Activated CD8-positive, alpha-beta T cell treated with anti-CD3 and anti-CD28 coated beads for 36 hours (primary cell): ENCODE results near the gene ADH4. TPM values are rescaled to one million over a fixed set of nuclear protein-coding genes. Genes with fewer than 3 reads are reported as not detected.
"Not testable (repeated sequence)": the region's sequence is repeated elsewhere in the genome, so short reads cannot be mapped to it uniquely, and the experiment has no call there.

ENCODE experiments used
- ATAC-seq: fragments of 200-7000 bp; cut with Tn5 transposase; one replicate; pipeline ENCODE4 v1.10.0; 2021; ENCODE audit warnings: mild to moderate bottlenecking, moderate library complexity
- CTCF ChIA-PET: fragments of 350-600 bp; sonication (Branson Sonifier 250); formaldehyde crosslinking; loops from one replicate; lab custom pipeline; 2021; ENCODE audit warnings: antibody characterized with exemption; lab: Charles Lee
- POLR2A ChIA-PET: fragments of 350-600 bp; sonication (Branson Sonifier 250); formaldehyde crosslinking; loops from one replicate; lab custom pipeline; 2021; ENCODE audit warnings: antibody characterized with exemption; lab: Charles Lee
- DNase-seq: peaks from one replicate; pipeline ENCODE4 v3.0.0-alpha.2; 2020
- H3K27ac Mint-ChIP-seq: one replicate; pipeline ENCODE4 v1.8.0; 2021; ENCODE audit warnings: mild to moderate bottlenecking, mixed read lengths
- H3K27me3 Mint-ChIP-seq: one replicate; pipeline ENCODE4 v1.8.0; 2021; ENCODE audit warnings: mixed read lengths
- H3K36me3 Mint-ChIP-seq: one replicate; pipeline ENCODE4 v1.8.0; 2021; ENCODE audit warnings: low read depth, mixed read lengths
- H3K4me1 Mint-ChIP-seq: one replicate; pipeline ENCODE4 v1.8.0; 2021; ENCODE audit warnings: low read depth, mixed read lengths
- H3K4me3 Mint-ChIP-seq: one replicate; pipeline ENCODE4 v1.8.0; 2021; ENCODE audit warnings: mild to moderate bottlenecking, moderate library complexity, mixed read lengths
- H3K9me3 Mint-ChIP-seq: one replicate; pipeline ENCODE4 v1.8.0; 2021; ENCODE audit warnings: mixed read lengths
- intact Hi-C: fragments of 100-400 bp; cut with micrococcal nuclease; formaldehyde crosslinking; loops from one replicate; pipeline ENCODE4 v1.10.0; 2022
- total RNA-seq, 2 experiments: library from RNA; stranded (reverse); gene quantifications; one replicate each; pipeline ENCODE4 v1.2.3, GENCODE V29; 2021
- TF ChIP-seq, protein P1 (sequence below): fragments of 200-600 bp; IDR thresholded peaks from one replicate; pipeline ENCODE4 v1.8.0; 2022; ENCODE audit warnings: antibody characterized with exemption, mild to moderate bottlenecking

Gene ADH4
- total RNA-seq, 2 experiments from 2014 or later = not detected

DNA sequence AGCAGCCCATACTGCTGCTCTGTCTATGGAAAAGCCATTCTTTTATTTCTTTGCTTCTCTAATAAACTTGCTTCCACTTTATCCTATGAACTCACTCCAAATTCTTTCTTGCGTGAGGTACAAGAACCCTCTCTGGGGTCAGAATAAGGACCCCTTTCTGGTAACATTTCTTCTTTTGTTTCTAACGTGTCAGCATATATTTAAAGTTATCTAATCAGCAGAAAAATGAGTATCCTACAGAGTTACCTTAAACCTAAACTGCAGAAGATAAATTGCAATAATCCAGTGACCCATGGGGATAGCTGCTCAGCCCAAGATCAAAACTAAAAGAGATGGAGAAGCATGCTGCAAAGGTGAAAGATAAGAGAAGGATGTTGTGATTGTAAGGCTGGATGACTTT is 59.5 kb downstream of the ADH4 start:
- intact Hi-C loops = no loop called here
- peak overlapping the region; percentile 13 for H3K27ac Mint-ChIP-seq
- DNase-seq = no peak
- TF ChIP-seq, protein P1, sequence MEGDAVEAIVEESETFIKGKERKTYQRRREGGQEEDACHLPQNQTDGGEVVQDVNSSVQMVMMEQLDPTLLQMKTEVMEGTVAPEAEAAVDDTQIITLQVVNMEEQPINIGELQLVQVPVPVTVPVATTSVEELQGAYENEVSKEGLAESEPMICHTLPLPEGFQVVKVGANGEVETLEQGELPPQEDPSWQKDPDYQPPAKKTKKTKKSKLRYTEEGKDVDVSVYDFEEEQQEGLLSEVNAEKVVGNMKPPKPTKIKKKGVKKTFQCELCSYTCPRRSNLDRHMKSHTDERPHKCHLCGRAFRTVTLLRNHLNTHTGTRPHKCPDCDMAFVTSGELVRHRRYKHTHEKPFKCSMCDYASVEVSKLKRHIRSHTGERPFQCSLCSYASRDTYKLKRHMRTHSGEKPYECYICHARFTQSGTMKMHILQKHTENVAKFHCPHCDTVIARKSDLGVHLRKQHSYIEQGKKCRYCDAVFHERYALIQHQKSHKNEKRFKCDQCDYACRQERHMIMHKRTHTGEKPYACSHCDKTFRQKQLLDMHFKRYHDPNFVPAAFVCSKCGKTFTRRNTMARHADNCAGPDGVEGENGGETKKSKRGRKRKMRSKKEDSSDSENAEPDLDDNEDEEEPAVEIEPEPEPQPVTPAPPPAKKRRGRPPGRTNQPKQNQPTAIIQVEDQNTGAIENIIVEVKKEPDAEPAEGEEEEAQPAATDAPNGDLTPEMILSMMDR = no peak
- POLR2A ChIA-PET = no interaction called here
- peaks cover 26% of the 10 kb centered on the region for H3K36me3 Mint-ChIP-seq
- H3K4me1 Mint-ChIP-seq = peaks cover 13% of the 10 kb centered on the region
- H3K27me3 Mint-ChIP-seq = no peaks in the 10 kb centered on the region
- ATAC-seq = no peak
- no peaks in the 10 kb centered on the region for H3K9me3 Mint-ChIP-seq
- CTCF ChIA-PET = interaction anchor here (2.5 kb wide), 1 partner anchor 90 kb away, joined by 7 read pairs; the partner anchor contains the start of gene METAP1
- no peak overlapping the region for H3K4me3 Mint-ChIP-seq

DNA sequence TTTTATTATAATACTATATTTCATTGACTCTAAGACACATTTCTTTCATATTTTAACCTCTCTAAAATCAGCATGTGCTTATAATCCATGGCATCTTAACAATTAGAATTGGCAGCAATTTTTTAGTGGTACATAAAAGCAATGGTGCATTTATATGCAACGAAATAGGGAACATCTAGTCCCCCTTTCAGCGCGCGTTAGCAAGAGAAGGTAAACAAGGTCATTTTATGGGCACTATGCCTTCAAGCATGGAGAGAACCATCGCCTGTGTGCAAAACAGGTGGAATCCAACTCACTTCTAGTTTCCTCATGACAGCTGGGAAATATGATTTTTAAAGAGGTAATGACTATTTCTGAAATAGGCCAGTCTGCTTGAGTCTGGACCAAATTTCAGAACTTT is 61.9 kb downstream of the ADH4 start:
- ATAC-seq (no peak), DNase-seq (no peak)
- CTCF ChIA-PET = interaction anchor here (1.4 kb wide), 1 partner anchor 26 kb away, joined by 5 read pairs; no protein-coding TSS in a partner anchor
- Mint-ChIP-seq H3K4me1 (peaks cover 6% of the 10 kb centered on the region), H3K27ac (no peak overlapping the region), H3K36me3 (peaks cover 33% of the 10 kb centered on the region), H3K9me3 (no peaks in the 10 kb centered on the region), H3K4me3 (no peak overlapping the region), H3K27me3 (no peaks in the 10 kb centered on the region)
- POLR2A ChIA-PET = no interaction called here
- intact Hi-C loops = no loop called here
- TF ChIP-seq, protein P1 = no peak

DNA sequence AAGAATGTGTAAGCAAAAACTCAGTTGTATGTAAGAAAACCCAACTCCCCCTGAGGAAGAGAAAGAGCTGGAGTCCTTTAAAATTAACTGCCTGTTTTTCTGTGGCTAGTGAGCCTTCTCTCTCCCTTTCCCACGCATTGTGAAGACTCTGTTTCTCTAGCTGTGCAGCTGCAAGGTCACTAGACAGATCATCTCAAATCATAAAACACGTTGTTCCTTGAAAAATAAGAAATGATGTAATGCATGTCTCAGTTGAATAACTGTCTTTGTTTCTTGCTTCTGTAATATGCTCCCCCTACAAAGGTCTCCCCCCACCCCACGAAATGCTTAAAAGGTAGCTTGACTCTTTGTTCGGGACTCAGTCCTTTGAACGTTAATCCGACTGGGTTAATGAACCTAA is 63.2 kb downstream of the ADH4 start:
- H3K27me3 Mint-ChIP-seq, H3K4me1 Mint-ChIP-seq, intact Hi-C loops, DNase-seq, ATAC-seq, H3K4me3 Mint-ChIP-seq, POLR2A ChIA-PET, H3K9me3 Mint-ChIP-seq: not testable (repeated sequence)
- CTCF ChIA-PET = interaction anchor here (0.6 kb wide), 1 partner anchor 20 kb away, joined by 3 read pairs; no protein-coding TSS in a partner anchor
- Mint-ChIP-seq H3K27ac (peak overlapping the region; percentile 26), H3K36me3 (peaks cover 33% of the 10 kb centered on the region)

DNA sequence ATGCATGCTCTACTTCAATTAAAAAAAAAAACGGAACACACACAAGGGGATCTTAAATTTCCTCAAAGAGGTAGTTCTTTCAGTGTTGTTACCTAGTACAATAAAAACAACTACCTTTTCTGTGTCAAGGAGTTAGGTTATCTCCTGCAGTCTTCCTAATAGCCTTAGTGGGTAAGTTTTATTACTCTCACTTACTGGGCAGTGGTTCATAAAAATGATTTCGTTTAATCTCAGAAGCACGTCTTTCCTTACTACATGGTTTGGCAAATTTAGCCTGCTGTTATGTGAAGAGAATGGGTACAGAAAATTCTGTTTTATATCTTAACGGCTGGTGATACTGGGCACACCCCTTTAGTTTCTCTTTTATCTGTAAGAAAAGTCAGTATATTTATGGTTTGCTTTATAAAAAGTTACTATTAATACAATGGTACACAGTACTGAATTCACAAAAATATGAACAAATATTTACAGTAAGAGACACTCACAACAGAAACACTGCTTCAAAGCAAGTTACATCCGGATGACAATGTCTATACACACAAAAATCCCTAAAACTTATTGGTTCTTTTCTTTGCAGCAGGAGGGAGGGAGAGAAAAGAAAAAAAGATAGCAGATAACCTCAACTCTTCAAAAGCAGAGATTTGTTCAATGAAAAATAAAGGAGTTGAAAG is 64.3 kb downstream of the ADH4 start:
- ATAC-seq (no peak), DNase-seq (no peak)
- Mint-ChIP-seq H3K4me3 (no peak overlapping the region), H3K4me1 (peaks cover 3% of the 10 kb centered on the region), H3K27me3 (no peaks in the 10 kb centered on the region), H3K36me3 (peaks cover 37% of the 10 kb centered on the region), H3K27ac (no peak overlapping the region), H3K9me3 (no peaks in the 10 kb centered on the region)
- CTCF ChIA-PET = no interaction called here
- TF ChIP-seq, protein P1 = no peak
- POLR2A ChIA-PET = interaction anchor here (0.6 to 2.4 kb wide), 3 partner anchors 9 to 23 kb away, joined by 4 to 11 read pairs (median 6); partner anchors contain the start of gene ADH5
- intact Hi-C loops = no loop called here

DNA sequence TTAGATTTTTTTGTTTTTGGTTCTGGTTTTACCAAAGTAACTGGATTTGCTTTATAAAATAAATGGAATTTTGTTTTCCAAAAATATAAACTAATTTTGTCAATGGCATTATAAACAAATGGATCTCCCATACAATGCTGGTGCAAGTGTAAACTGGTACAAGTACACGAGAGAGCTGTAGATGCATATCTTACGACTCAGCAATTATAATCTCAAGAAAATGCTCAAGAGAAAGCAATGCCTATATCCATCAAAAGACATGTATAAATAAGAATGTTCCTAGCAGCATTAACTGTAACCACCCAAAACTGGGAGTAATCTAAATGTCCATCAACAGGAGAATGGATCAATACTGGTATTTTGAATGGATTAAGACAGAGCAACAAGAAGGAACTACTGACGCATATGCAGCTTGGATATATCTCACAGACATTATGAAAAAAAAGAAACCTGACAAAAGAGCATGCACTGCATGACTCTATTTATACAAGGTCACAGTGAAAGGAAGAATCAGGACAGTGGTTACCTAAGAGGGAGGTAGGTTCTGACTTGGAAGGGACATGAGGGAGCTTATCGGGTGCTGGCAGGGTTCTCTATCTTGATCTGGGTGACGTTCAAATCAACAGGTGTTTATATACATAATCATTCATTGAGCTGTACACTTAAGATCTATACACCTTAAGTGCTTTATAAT is 65.0 kb downstream of the ADH4 start:
- TF ChIP-seq, protein P1 = no peak
- intact Hi-C loops = no loop called here
- ATAC-seq (no peak), DNase-seq (no peak)
- peak overlapping the region; percentile 4 for H3K27ac Mint-ChIP-seq
- no peaks in the 10 kb centered on the region for H3K27me3 Mint-ChIP-seq
- POLR2A ChIA-PET = interaction anchor here (0.6 to 2.4 kb wide), 5 partner anchors 9 to 150 kb away, joined by 3 to 11 read pairs (median 4); partner anchors contain the start of genes ADH5 and EIF4E
- no peaks in the 10 kb centered on the region for H3K9me3 Mint-ChIP-seq
- H3K36me3 Mint-ChIP-seq = peaks cover 39% of the 10 kb centered on the region
- H3K4me1 Mint-ChIP-seq = peaks cover 3% of the 10 kb centered on the region
- H3K4me3 Mint-ChIP-seq = no peak overlapping the region
- CTCF ChIA-PET = interaction anchor here (1.6 kb wide), 1 partner anchor 84 kb away, joined by 4 read pairs; the partner anchor contains the start of gene METAP1
